Measurements from ENCODE around the gene ZNF615.
"Not testable (repeated sequence)": the region's sequence is repeated elsewhere in the genome, so short reads cannot be mapped to it uniquely, and the experiment has no call there.

Gene ZNF615

DNA sequence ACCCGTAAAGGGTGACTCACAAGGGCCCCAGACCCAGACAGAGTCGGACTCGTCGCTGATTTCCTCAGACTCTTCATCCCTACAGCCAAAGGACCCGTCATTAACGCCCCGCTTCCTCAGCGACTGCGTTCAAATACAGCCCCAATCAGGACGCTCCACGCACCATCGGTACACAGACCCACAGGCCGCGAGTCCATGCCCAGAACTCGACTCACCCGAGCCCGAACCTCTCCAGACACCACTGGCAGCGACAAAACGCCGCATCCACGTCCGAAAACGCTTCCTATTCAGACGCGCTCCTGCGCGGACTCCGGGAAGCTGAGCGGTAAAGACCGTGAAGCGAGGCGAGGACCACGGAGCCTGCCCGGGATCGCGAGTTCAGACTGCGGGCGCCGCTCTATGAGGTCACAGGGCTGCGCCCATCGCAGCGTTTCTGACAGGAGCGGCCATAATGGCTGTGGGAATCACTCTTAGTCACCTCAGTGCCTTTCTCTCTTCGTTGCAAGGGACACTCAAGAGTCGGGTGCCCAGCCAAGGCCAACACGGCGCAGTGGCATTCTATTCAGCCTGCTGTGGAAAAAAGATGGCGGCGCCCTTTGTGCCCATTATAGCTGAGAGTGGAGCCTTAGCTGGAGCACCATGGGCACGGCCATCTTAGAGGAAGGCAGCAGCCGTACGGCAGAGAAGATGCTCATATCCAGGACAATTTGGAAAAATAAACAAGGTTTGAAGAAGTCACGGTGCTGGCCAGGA is 20.2 kb upstream of the ZNF615 start, which contains the start of gene ZNF614:
TSS of gene ZNF614 (minus strand) at position 353 of the 753 bp plus-strand sequence. CDS start 2,634 bp downstream, outside the sequence.
- peak within 1 kb of the TSS; percentile 74 to 91 (median 81) for H3K4me3 ChIP-seq
- no peak for TF ChIP-seq Cebpa-rat (IDR thresholded peaks at IDR 0.05)
- peaks cover 73 to 80% (median 77%) of the 10 kb centered on the region in 11 experiments for H3K9me3 ChIP-seq (replicated peaks in 1 of 11)
- no peaks in the 10 kb centered on the region for H4K20me1 ChIP-seq
- H3K9ac ChIP-seq = peak within 1 kb of the TSS; percentile 91 to 98 (median 94)
- no peaks in the 10 kb centered on the region for H3K27me3 ChIP-seq
- H3K4me2 ChIP-seq = peak within 1 kb of the TSS; percentile 74 to 93 (median 84)
- peak within 1 kb of the TSS; percentile 89 to 97 (median 94) for H3K27ac ChIP-seq
- H3K36me3 ChIP-seq = peaks cover 52 to 75% (median 72%) of the 10 kb centered on the region in 11 experiments
- H3K4me1 ChIP-seq = peaks cover 7 to 26% (median 14%) of the 10 kb centered on the region in 10 experiments; a peak in 18 of 20 replicates

DNA sequence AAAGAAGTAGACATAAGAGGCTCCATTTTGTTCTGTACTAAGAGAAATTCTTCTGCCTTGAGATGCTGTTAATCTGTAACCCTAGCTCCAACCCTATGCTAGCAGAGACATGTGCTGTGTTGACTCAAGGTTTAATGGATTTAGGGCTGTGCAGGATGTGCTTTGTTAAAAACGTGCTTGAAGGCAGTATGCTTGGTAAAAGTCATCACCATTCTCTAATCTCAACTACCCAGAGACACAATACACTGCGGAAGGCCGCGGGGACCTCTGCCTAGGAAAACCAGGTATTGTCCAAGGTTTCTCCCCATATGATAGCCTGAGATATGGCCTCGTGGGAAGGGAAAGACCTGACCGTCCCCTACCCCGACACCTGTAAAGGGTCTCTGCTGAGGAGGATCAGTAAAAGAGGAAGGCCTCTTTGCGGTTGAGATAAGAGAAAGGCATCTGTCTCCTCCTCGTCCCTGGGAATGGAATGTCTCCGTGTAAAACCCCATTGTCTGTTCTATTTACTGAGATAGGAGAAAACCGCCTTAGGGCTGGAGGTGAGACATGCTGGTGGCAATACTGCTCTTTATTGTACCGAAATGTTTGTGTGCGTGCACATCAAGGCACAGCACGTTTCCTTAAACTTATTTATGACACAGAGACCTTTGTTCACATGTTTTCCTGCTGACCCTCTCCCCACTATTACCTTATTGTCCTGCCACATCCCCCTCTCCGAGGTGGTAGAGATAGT is 18.4 kb upstream of the ZNF615 start:
- not testable (repeated sequence) for H3K27ac ChIP-seq, H3K9ac ChIP-seq, H4K20me1 ChIP-seq, H3K27me3 ChIP-seq
- Histone ChIP-seq H3K4me1 (peaks cover 7 to 26% (median 14%) of the 10 kb centered on the region in 10 experiments; a peak in 18 of 20 replicates), H3K36me3 (peaks cover 58 to 75% (median 72%) of the 10 kb centered on the region in 11 experiments), H3K4me2 (peak overlapping the region; percentile 73 to 93 (median 81); a peak in 19 of 22 replicates), H3K4me3 (peak overlapping the region; percentile 74 to 91 (median 81); a peak in 14 of 20 replicates), H3K9me3 (replicated peaks in 1 of 11) (peaks cover 73 to 80% (median 77%) of the 10 kb centered on the region in 11 experiments)

DNA sequence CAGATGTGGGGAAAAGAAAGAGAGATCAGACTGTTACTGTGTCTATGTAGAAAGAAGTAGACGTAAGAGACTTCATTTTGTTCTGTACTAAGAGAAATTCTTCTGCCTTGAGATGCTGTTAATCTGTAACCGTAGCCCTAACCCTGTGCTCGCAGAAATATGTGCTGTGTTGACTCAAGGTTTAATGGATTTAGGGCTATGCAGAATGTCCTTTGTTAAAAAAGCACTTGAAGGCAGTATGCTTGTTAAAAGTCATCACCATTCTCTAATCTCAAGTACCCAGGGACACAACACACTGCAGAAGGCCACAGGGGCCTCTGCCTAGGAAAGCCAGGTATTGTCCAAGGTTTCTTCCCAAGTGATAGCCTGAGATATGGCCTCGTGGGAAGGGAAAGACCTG is 16.5 kb upstream of the ZNF615 start:
- H3K9me3 ChIP-seq (replicated peaks in 1 of 11) = peaks cover 76 to 80% (median 78%) of the 10 kb centered on the region in 11 experiments
- peaks cover 7 to 16% (median 11%) of the 10 kb centered on the region in 10 experiments; a peak in 18 of 20 replicates for H3K4me1 ChIP-seq
- not testable (repeated sequence) for H3K9ac ChIP-seq, H3K27ac ChIP-seq, H3K27me3 ChIP-seq, H4K20me1 ChIP-seq, H3K4me2 ChIP-seq
- peak overlapping the region in 4 of 10 experiments; percentile 28 to 45 (median 33); a peak in 6 of 20 replicates for H3K4me3 ChIP-seq
- H3K36me3 ChIP-seq = peaks cover 73 to 79% (median 78%) of the 10 kb centered on the region in 11 experiments

DNA sequence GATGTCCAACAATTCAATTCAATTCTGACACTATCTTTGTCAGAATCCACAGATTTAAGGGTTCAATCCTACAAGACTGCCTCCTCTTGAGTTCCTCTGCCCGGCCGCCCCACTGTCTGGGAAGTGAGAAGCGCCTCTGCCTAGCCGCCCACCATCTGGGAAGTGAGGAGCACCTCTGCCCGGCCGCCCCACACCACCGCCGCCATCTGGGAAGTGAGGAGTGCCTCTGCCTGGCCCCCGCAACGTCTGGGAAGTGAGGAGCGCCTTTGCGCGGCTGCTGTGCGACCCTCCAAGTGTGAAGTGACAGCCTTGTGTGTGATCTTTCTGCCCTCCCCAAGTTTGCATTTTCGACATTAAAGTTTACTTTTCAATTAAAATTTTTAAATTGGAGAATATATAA is 14.2 kb upstream of the ZNF615 start:
- Histone ChIP-seq H3K27me3 (no peaks in the 10 kb centered on the region), H3K9ac (no peak overlapping the region), H4K20me1 (no peaks in the 10 kb centered on the region), H3K4me3 (peak overlapping the region in 7 of 10 experiments; percentile 11 to 38 (median 29); a peak in 7 of 20 replicates), H3K27ac (no peak overlapping the region), H3K9me3 (replicated peaks in 1 of 11) (peaks cover 98 to 100% (median 100%) of the 10 kb centered on the region in 11 experiments), H3K4me1 (peaks cover 4 to 9% (median 5%) of the 10 kb centered on the region in 10 experiments; a peak in 18 of 20 replicates), H3K36me3 (peaks cover 96 to 100% (median 100%) of the 10 kb centered on the region in 11 experiments), H3K4me2 (no peak overlapping the region)
- TF ChIP-seq Cebpa-rat (IDR thresholded peaks at IDR 0.05) = no peak

DNA sequence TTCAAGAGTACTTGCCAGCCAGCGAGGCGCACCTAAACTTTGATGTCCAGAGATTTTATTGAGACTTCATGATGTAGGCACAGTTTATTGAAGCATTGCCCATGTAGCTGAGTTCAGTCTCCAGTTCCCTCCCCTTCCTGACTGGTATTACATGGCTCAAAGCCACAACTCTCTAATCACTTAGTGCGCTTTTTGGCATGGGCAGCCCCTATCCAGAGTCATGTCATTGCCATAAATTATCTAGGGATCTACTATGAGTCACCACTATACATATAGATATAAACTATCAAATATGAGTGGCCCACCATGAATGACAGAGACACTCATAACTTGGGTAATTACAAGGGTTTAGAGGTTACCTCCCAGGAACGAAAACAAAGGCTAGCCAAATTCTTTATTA is 12.5 kb upstream of the ZNF615 start:
- Histone ChIP-seq H4K20me1 (no peaks in the 10 kb centered on the region), H3K9ac (no peak overlapping the region), H3K36me3 (peaks cover 100% of the 10 kb centered on the region in 11 experiments), H3K27ac (no peak overlapping the region), H3K27me3 (no peaks in the 10 kb centered on the region), H3K4me2 (no peak overlapping the region), H3K4me1 (no peaks in the 10 kb centered on the region), H3K9me3 (replicated peaks in 1 of 11) (peaks cover 100% of the 10 kb centered on the region in 11 experiments), H3K4me3 (peak overlapping the region in 4 of 10 experiments; percentile 1 to 19 (median 3); a peak in 3 of 20 replicates)
- no peak for TF ChIP-seq Cebpa-rat (IDR thresholded peaks at IDR 0.05)

DNA sequence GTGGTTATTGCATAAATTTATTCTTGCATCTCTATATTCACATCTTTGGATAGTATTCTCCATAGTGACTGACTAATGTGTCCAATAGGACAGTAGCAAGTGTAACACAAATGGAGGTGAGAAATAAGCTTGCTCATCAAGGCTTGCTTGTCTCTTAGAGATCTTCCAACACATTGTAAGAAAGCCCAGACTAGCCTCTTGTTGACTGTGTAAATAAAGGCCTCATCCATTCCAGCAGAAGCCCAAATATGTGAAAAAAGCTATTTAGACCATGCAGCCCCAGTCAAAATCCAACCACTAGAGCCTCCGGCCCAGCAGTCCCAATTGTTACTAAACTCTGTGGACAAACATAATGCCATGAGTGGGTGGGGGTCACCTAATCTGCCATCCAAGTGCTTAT is 2.7 kb upstream of the ZNF615 start:
- H3K27ac ChIP-seq = no peak overlapping the region
- no peak overlapping the region for H3K4me2 ChIP-seq
- peaks cover 3 to 10% (median 6%) of the 10 kb centered on the region in 10 experiments; a peak in 14 of 20 replicates for H3K4me1 ChIP-seq
- H3K27me3 ChIP-seq = no peaks in the 10 kb centered on the region
- H3K36me3 ChIP-seq = peaks cover 39 to 57% (median 47%) of the 10 kb centered on the region in 11 experiments
- no peak for TF ChIP-seq Cebpa-rat (IDR thresholded peaks at IDR 0.05)
- no peak overlapping the region for H3K4me3 ChIP-seq
- peaks cover 57 to 80% (median 72%) of the 10 kb centered on the region in 11 experiments for H3K9me3 ChIP-seq (replicated peaks in 1 of 11)
- no peak overlapping the region for H3K9ac ChIP-seq
- H4K20me1 ChIP-seq = no peaks in the 10 kb centered on the region

DNA sequence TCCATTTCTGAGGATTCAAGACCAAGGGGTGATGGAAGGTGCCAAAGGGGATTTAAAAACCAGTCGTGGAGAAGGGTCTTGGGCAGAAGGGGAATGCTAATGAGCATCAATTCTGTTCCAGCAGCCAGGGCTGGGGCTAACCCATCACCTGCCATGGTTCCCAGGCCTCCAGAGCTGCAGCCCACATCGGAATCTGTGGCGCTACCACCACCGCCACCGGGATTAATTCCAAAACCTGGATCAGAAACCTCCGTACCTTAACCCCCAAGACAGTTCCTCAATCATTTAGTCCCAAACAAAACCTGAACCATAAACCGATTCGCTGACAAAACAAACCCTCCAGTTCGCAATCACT is 583 bp downstream of the ZNF615 start:
- no peak for TF ChIP-seq Cebpa-rat (IDR thresholded peaks at IDR 0.05)
- peak overlapping the region; percentile 85 to 95 (median 91) for H3K27ac ChIP-seq
- peaks cover 3 to 10% (median 6%) of the 10 kb centered on the region in 10 experiments; a peak in 14 of 20 replicates for H3K4me1 ChIP-seq
- no peaks in the 10 kb centered on the region for H3K27me3 ChIP-seq
- peaks cover 60 to 81% (median 74%) of the 10 kb centered on the region in 11 experiments for H3K9me3 ChIP-seq (replicated peaks in 1 of 11)
- H3K36me3 ChIP-seq = peaks cover 33 to 57% (median 47%) of the 10 kb centered on the region in 11 experiments
- H3K4me2 ChIP-seq = peak overlapping the region; percentile 78 to 99 (median 88)
- no peaks in the 10 kb centered on the region for H4K20me1 ChIP-seq
- peak overlapping the region; percentile 72 to 93 (median 82) for H3K4me3 ChIP-seq
- peak overlapping the region; percentile 78 to 91 (median 88) for H3K9ac ChIP-seq

DNA sequence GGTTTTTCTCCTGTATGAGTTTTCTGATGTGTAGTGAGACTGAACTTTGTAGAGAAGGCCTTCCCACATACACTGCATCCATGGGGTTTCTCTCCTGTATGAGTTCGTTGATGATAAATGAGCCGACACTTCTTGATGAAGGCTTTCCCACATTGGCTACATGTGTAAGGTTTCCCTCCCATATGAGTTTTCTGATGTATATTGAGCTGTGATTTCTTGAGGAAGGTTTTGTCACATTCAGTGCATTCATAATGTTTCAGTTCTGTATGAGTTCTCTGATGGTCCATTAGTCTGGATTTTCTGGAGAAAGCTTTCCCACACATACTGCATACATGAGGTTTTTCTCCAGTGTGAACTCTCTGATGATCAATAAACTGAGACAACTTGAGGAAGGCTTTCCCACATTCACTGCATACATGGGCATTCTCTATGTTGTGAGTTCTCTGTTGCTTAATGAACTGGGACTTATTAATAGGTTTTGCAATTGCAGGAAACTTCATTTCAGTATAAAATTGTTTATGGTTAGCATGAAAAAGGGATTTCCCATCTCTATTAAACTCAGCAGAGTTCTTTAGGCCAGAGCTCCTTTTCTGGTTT is 13.9 kb downstream of the ZNF615 start:
- Histone ChIP-seq H3K27ac (no peak overlapping the region), H3K4me3 (peak overlapping the region; percentile 0 to 52 (median 30); a peak in 14 of 20 replicates), H3K4me1 (no peaks in the 10 kb centered on the region), H4K20me1 (no peaks in the 10 kb centered on the region), H3K9me3 (replicated peaks in 1 of 11) (peaks cover 96 to 100% (median 98%) of the 10 kb centered on the region in 11 experiments), H3K9ac (no peak overlapping the region), H3K4me2 (no peak overlapping the region), H3K36me3 (peaks cover 75 to 94% (median 85%) of the 10 kb centered on the region in 11 experiments), H3K27me3 (no peaks in the 10 kb centered on the region)
- TF ChIP-seq Cebpa-rat (IDR thresholded peaks at IDR 0.05) = no peak

Data from BLaER1 treated with 17β-estradiol and CSF1 and Interleukin-3, amounts not matched to agents 10 nM and 100 nM (cell line).